GM19035 (cell line): ENCODE data around the gene CHSY1.
"Not testable (repeated sequence)": the region's sequence is repeated elsewhere in the genome, so short reads cannot be mapped to it uniquely, and the experiment has no call there.

Experiments
- ATAC-seq: cut with Tn5 transposase; IDR thresholded peaks from one replicate; pipeline ENCODE4 v1.9.1; 2021; ENCODE audit not compliant: unreplicated experiment

The CHSY1 gene

DNA sequence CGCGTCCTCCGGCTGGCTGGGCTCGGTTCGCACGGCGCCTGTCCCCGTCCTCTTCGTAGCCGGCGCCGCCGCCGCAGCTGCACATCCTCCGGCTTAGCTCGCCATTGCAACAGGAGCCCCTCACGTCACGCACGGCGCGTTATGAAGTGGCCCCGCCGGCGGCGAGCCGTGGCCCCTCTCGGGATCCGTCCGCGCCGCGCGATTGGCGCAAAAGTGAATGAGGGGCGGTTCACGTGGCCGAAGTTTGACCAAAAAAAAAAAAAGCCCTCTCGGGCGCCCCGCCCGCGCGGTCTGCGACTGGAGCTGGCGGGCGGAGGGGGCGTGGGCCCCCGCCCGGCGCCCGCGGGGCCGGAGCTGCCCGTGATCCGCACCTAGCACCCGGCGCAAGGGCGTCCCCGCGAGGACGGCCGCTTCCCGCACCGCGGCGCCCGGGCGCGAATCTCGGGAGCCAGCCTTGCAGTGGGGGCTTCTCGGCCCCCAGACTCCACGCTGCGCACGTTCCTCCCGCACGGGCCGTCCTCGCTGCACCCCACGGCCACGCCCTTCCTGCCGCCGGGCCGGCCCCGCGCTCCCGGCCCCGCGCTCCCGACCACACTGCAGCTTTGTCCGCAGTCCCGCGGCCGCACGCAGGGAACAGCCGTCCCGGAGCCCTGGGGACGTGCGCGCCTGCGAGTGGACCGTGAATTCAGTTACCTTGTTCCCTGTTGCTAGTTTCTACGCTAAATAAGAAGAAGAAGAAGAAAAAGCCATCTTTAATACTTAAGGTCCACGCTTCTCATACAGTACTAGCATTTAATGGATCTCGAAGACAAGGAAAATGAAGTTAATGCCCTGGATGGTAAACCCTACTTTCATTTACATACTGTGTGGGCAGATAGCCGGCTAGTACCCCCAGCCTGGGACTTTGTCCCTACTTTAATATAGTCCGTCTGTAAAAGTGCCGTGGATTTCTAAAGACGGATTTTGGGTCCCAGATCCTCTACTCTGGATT lies at the start of gene CHSY1:
Gene CHSY1, minus strand, starts transcription at position 219 of the 991 bp plus-strand sequence. CDS start 592 bp downstream, outside the sequence.
- peak; percentile 78 for ATAC-seq

- no peak for ATAC-seq
Measured at GRCh38 chr15:101296418-101297405, 44.9 kb upstream of the CHSY1 start.

DNA sequence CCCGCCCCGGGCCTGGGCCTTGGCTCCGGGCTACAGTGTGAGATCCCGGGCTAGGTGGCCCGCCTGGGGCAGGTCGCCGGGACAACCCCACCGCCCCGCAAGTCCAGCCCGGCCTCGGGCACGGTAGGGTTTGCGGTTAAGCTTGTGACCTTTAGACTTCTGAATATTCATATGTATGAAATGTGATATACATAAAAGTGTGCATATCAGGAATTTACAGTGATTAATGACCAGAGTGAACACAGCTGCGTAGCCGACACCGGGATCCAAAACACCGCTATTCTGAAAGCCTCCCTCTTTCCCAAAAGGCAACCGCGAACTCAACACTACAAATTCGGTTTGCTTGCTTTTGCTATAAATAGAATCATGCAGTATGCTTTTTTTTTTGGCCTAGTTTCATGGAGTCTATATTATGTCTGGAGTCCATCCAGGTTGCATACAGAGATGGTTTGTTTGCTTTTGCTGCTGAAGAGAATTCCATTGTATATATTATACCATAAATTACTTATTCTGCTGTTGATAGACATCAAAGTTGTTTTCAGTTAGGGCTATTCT lies 43.8 kb upstream of the CHSY1 start:
- ATAC-seq = no peak

GRCh38 chr15:101294731-101295606 lies 43.1 kb upstream of the CHSY1 start, which contains the start of gene SNRPA1:
Gene SNRPA1 (minus strand): TSS chr15:101295248. CDS start chr15:101295178, 70 bp downstream.
- peak; percentile 75 for ATAC-seq

- ATAC-seq = no peak
Measured at GRCh38 chr15:101293122-101293521, 41.3 kb upstream of the CHSY1 start.

GRCh38 chr15:101288905-101289513 lies 37.2 kb upstream of the CHSY1 start:
- no peak for ATAC-seq

DNA sequence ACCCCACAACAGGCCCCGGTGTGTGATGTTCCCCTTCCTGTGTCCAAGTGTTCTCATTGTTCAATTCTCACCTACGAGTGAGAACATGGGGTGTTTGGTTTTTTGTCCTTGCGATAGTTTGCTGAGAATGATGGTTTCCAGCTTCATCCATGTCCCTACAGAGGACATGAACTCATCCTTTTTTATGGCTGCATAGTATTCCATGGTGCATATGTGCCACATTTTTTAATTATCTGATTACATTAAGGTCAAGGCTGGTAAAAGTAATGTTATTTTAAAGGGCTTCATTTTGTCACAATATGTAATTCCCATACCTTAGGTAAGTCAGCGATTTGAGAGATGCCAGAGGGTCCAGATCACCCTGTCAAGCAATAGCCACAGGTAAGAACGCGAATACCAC lies 35.5 kb upstream of the CHSY1 start:
- ATAC-seq = not testable (repeated sequence)

- ATAC-seq = no peak
Measured at GRCh38 chr15:101286471-101287114, 34.7 kb upstream of the CHSY1 start.

- no peak for ATAC-seq
Measured at GRCh38 chr15:101283931-101284330, 32.1 kb upstream of the CHSY1 start.

GRCh38 chr15:101280007-101280406 lies 28.2 kb upstream of the CHSY1 start:
- no peak for ATAC-seq

DNA sequence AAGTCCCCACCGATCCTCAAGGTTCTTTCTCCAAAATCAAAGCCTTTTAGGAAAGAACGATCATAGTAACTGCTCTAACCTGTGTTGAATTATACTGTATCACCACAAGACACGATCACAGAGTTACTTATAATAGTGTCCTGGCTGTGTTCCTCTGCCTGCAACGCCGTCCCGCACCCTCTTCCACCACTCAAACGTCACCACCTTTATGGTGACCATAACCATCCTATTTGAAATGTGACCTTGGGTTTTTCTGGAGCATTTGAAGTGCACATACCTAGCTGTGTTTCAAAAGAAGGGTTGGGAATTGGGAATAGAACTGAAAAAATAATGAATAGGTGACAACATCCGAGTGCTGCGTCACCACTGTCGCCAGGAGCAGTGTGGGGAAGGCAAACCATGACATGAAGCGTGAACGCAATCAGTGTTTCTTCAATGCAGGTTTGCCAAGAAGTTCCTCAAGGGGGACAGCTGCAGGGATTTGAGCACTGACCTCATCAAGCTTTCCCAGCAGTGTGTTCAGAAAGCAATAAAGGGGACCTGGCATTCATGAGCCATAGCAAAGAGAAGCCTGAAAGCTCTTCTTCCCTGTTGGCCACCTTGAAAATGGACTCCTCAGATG lies 26.2 kb upstream of the CHSY1 start:
- no peak for ATAC-seq

- peak; percentile 88 for ATAC-seq
Measured at GRCh38 chr15:101277038-101277822, 25.4 kb upstream of the CHSY1 start, which contains the start of gene SELENOS. Gene SELENOS (minus strand): TSS chr15:101277485. CDS start chr15:101277417, 68 bp downstream.

DNA sequence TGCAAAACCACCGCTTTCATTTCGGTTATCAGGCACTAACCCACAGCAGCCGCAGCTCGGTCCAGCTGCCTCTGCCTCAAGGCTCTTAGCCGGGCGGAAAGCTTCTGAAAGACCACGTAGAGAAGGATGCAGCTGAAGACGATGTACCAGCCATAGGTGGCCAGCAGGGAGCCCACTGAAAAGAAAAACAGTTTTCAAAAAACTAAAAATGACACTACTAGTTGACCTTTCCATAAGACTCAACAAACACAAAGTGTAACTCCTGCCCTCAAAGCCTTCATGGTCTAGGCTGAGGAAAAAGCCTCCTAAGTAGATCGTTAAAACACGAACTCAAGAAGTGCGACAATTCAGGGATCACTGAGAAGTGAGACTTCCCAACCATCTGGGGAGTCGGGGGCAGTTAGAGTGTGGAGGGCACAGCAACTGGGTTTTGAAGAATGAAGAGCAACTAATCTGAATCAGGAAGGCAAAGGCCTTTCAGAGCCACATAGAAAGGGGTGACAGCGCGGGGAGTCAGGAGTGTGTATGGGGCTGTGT lies 24.7 kb upstream of the CHSY1 start:
- ATAC-seq = peak; percentile 39

GRCh38 chr15:101275018-101275417 lies 23.2 kb upstream of the CHSY1 start:
- peak; percentile 21 for ATAC-seq

- no peak for ATAC-seq
Measured at GRCh38 chr15:101273534-101273933, 21.7 kb upstream of the CHSY1 start.

GRCh38 chr15:101272584-101272983 lies 20.7 kb upstream of the CHSY1 start:
- no peak for ATAC-seq

GRCh38 chr15:101269479-101270223 lies 17.8 kb upstream of the CHSY1 start:
- no peak for ATAC-seq
